ENCODE measurements around the gene TRPM2. TPM values are rescaled to one million over a fixed set of nuclear protein-coding genes. Genes with fewer than 3 reads are reported as not detected.

TRPM2 gene
- polyA plus RNA-seq, 4 donors: 0.73 to 1.7 (median 1.3) TPM

GRCh38 chr21:44321846-44322450 lies 31.5 kb upstream of the TRPM2 start:
- no peak for DNase-seq (ENCODE audit: low read depth in 4 of 4, low spot score in 3 of 4)

- no peak for DNase-seq (ENCODE audit: low read depth in 4 of 4, low spot score in 3 of 4)
Measured at GRCh38 chr21:44322621-44323325, 30.6 kb upstream of the TRPM2 start.

- DNase-seq (ENCODE audit: low read depth in 4 of 4, low spot score in 3 of 4): no peak
Measured at GRCh38 chr21:44323591-44323990, 29.8 kb upstream of the TRPM2 start.

- no peak for DNase-seq (ENCODE audit: low read depth in 4 of 4, low spot score in 3 of 4)
Measured at GRCh38 chr21:44324106-44324853, 29.1 kb upstream of the TRPM2 start.

GRCh38 chr21:44324854-44325107 lies 28.6 kb upstream of the TRPM2 start:
- DNase-seq (ENCODE audit: low read depth in 4 of 4, low spot score in 3 of 4): no peak

- DNase-seq (ENCODE audit: low read depth in 4 of 4, low spot score in 3 of 4): no peak
Measured at GRCh38 chr21:44325386-44326271, 27.8 kb upstream of the TRPM2 start.

GRCh38 chr21:44326272-44326647 lies 27.2 kb upstream of the TRPM2 start:
- DNase-seq (ENCODE audit: low read depth in 4 of 4, low spot score in 3 of 4): no peak

GRCh38 chr21:44326716-44327602 lies 26.5 kb upstream of the TRPM2 start:
- no peak for DNase-seq (ENCODE audit: low read depth in 4 of 4, low spot score in 3 of 4)

GRCh38 chr21:44327603-44327974 lies 25.8 kb upstream of the TRPM2 start:
- no peak for DNase-seq (ENCODE audit: low read depth in 4 of 4, low spot score in 3 of 4)

- no peak for DNase-seq (ENCODE audit: low read depth in 4 of 4, low spot score in 3 of 4)
Measured at GRCh38 chr21:44328242-44328895, 25.1 kb upstream of the TRPM2 start.

GRCh38 chr21:44329086-44329889 lies 24.1 kb upstream of the TRPM2 start:
- DNase-seq (ENCODE audit: low read depth in 4 of 4, low spot score in 3 of 4): no peak

- no peak for DNase-seq (ENCODE audit: low read depth in 4 of 4, low spot score in 3 of 4)
Measured at GRCh38 chr21:44329971-44330681, 23.3 kb upstream of the TRPM2 start.

GRCh38 chr21:44330698-44331097 lies 22.7 kb upstream of the TRPM2 start:
- no peak for DNase-seq (ENCODE audit: low read depth in 4 of 4, low spot score in 3 of 4)

GRCh38 chr21:44331209-44331608 lies 22.2 kb upstream of the TRPM2 start:
- no peak for DNase-seq (ENCODE audit: low read depth in 4 of 4, low spot score in 3 of 4)

GRCh38 chr21:44331650-44332307 lies 21.6 kb upstream of the TRPM2 start:
- DNase-seq (ENCODE audit: low read depth in 4 of 4, low spot score in 3 of 4): no peak

- no peak for DNase-seq (ENCODE audit: low read depth in 4 of 4, low spot score in 3 of 4)
Measured at GRCh38 chr21:44332383-44332782, 21.0 kb upstream of the TRPM2 start.

GRCh38 chr21:44332965-44333364 lies 20.5 kb upstream of the TRPM2 start:
- DNase-seq (ENCODE audit: low read depth in 4 of 4, low spot score in 3 of 4): no peak
